Neutrophil (primary cell): ENCODE data around the gene TASP1.

Experiments used
- H3K27ac ChIP-seq: fragments of 200-600 bp; sonication (generic); 2 replicates; pipeline ENCODE4 v1.5.1; 2016; ENCODE audit warnings: mild to moderate bottlenecking, moderate library complexity
- H3K27me3 ChIP-seq: fragments of 200-600 bp; sonication (generic); 2 replicates; pipeline ENCODE4 v1.6.0; 2016; ENCODE audit warnings: mild to moderate bottlenecking
- H3K36me3 ChIP-seq: fragments of 200-600 bp; sonication (generic); 2 replicates; pipeline ENCODE4 v1.5.1; 2017
- H3K4me1 ChIP-seq, 2 experiments: fragments of 200-600 bp in 1 of 2; sonication (generic) in 1 of 2; 1 replicate in 1 of 2; 2 replicates in 1 of 2; pipeline versions ENCODE4 v1.5.1 to v1.6.1; 2013 to 2016; ENCODE audit warnings: low read depth in 1 of 2, low read length in 1 of 2, mild to moderate bottlenecking in 1 of 2, moderate library complexity in 1 of 2; ENCODE audit not compliant: control insufficient read depth in 1 of 2, insufficient read depth in 1 of 2
- H3K4me3 ChIP-seq, 2 experiments: fragments of 200-600 bp in 1 of 2; sonication (generic) in 1 of 2; 1 replicate in 1 of 2; 2 replicates in 1 of 2; pipeline ENCODE4 v1.5.1; 2013 to 2016; ENCODE audit warnings: low read depth in 1 of 2, low read length in 1 of 2, mild to moderate bottlenecking in 1 of 2, moderate library complexity in 1 of 2
- H3K9me3 ChIP-seq: fragments of 200-600 bp; sonication (generic); 2 replicates; pipeline ENCODE4 v1.5.1; 2016
- TF ChIP-seq, protein P1 (sequence below): fragments of 200-600 bp; sonication (generic); IDR thresholded peaks from 2 replicates; pipeline ENCODE4 v1.5.1; 2016; ENCODE audit warnings: antibody characterized with exemption

TASP1 gene

DNA sequence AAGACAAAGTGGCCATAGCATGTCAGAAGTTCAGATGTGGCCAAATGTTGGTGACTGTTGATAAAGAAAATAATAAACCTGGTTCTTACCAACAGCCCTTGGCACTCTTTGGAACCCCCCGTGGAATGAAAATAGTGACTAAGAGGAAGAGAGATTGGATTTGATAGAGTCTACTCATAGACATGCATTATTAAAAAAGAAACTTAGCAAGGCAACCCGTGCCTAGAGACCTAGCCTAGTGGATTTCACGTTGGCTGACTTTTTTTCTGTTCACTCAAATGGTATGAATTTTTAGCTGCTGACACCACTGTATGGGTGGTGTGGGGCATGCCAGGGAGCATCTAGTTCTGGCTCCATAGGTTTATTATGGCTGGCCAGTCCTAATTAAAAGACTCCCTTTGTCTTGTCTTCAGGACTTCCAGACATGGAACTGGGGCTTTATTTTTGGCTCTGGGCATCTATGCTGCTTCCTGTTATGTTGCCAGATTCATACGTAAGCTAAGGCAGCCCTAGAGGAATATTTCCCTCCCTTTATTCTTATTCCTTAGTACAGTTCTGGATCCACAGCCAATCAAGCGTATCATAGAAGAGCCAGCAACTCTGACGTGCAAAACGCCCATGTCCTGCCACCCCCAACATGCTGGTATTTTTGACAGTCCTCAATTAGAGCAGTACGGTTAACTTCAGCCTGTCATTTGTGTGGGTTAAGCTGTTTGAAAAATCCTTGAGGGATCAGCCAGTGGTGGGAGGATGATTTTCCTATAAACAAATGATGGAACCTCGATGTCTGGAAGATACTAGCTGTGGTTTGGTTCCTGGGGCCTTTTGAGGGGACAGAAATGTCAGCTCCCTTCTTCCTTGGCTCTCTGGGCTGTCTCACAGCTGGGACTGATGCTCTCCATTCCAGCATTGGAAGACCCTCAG, 290.2 kb downstream of the TASP1 start:
- TF ChIP-seq, protein P1, sequence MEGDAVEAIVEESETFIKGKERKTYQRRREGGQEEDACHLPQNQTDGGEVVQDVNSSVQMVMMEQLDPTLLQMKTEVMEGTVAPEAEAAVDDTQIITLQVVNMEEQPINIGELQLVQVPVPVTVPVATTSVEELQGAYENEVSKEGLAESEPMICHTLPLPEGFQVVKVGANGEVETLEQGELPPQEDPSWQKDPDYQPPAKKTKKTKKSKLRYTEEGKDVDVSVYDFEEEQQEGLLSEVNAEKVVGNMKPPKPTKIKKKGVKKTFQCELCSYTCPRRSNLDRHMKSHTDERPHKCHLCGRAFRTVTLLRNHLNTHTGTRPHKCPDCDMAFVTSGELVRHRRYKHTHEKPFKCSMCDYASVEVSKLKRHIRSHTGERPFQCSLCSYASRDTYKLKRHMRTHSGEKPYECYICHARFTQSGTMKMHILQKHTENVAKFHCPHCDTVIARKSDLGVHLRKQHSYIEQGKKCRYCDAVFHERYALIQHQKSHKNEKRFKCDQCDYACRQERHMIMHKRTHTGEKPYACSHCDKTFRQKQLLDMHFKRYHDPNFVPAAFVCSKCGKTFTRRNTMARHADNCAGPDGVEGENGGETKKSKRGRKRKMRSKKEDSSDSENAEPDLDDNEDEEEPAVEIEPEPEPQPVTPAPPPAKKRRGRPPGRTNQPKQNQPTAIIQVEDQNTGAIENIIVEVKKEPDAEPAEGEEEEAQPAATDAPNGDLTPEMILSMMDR: no peak
- no peak overlapping the region for H3K27ac ChIP-seq
- no peaks in the 10 kb centered on the region for H3K9me3 ChIP-seq
- H3K4me1 ChIP-seq: no peaks in the 10 kb centered on the region
- no peaks in the 10 kb centered on the region for H3K27me3 ChIP-seq
- no peak overlapping the region for H3K4me3 ChIP-seq
- no peaks in the 10 kb centered on the region for H3K36me3 ChIP-seq

- no peaks in the 10 kb centered on the region for H3K36me3 ChIP-seq
- no peak overlapping the region for H3K4me3 ChIP-seq
- H3K27me3 ChIP-seq: no peaks in the 10 kb centered on the region
- H3K9me3 ChIP-seq: no peaks in the 10 kb centered on the region
- H3K27ac ChIP-seq: no peak overlapping the region
- no peaks in the 10 kb centered on the region for H3K4me1 ChIP-seq
- TF ChIP-seq, protein P1: no peak
Observed at GRCh38 chr20:13344671-13345070, 294.1 kb downstream of the TASP1 start.

DNA sequence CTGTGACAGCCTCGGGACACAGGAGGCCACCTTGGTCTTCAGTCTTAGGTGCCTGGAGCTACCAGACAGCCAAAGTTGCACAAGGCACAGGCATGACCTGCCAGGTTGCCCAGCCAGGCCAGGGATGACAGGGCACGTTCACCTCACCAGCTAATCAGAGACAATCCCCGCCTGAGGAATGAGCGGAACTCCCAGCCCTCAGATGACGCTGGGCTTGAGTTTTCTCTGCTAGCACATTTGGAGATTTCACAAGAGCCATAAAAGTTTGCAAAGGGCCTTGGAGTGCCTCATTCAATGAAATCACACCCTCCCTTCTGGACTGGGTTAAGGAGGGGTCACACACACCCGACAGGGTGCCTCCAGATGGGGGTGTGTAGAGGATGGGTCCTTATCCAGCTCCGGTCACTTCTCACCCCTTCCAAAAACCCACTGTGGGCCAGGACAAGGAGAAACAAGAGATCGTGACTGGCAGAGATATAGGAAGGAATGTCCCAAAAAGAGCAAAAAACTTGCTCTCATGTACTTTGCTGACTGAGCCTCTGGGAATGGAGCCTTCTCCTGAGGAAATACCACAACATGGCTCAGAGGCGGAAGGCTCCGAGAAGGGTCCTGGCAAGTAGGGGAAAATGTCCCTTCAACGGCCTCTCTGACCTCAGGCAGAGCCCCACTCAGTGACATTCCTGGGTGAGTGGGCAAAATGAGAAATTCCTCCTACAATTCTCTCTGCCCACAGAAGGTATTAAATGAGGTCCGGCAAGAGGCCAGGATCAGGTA, 296.1 kb downstream of the TASP1 start:
- Histone ChIP-seq H3K9me3 (no peaks in the 10 kb centered on the region), H3K4me3 (no peak overlapping the region), H3K27me3 (no peaks in the 10 kb centered on the region), H3K36me3 (no peaks in the 10 kb centered on the region), H3K4me1 (no peaks in the 10 kb centered on the region), H3K27ac (no peak overlapping the region)
- TF ChIP-seq, protein P1: no peak

DNA sequence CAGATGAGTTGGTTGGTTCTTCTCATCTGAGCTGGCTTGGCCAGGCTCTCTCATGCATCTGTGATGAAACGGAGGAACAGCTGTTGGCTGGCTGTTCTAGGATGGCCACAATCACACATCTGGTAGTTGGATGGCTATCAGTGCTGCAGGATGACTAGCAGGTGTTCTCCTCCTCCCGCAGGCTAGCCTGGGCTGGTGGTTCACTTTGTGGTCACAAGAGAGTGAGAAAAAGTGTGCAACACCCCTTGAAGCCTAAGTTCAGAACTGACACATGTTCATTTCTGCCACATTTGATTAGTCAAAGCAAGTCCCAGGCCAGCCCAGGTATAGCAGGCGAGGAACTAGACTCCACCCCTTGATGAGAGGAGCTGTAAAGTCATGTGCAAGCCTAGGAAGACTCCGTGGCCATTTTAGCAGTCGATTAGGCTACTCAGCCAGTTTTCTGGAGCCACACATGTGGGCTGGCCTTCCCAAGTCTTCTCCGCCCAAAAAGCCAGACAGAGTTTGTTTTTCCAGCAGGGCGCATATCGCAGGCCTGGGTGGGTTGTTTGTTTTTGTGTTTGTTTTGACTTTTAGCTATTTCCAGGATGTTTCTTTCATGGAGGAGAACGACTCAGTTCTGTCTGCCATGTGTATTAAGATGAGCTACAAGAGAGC, 296.9 kb downstream of the TASP1 start:
- TF ChIP-seq, protein P1: no peak
- Histone ChIP-seq H3K9me3 (no peaks in the 10 kb centered on the region), H3K27ac (no peak overlapping the region), H3K36me3 (no peaks in the 10 kb centered on the region), H3K4me3 (no peak overlapping the region), H3K4me1 (no peaks in the 10 kb centered on the region), H3K27me3 (no peaks in the 10 kb centered on the region)

DNA sequence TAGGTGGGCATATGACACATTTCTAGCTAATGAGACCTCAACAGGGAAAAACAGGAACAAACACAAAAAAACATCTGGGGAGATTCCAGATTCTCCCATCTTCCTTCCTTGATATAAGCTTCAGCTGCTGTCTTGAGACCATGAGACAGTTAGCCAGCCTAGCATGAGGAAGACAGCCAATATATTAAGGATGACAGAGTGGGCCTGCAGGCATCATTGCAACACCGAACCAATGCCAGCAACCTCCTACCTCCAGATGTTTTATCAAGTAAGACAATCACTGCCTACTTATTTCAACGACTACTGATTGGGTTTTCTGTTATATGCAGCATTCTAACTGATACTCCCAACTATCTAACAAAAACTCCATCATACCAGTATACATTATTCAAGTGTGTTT, 298.6 kb downstream of the TASP1 start:
- H3K4me1 ChIP-seq: no peaks in the 10 kb centered on the region
- no peaks in the 10 kb centered on the region for H3K36me3 ChIP-seq
- no peak overlapping the region for H3K4me3 ChIP-seq
- H3K27me3 ChIP-seq: no peaks in the 10 kb centered on the region
- H3K9me3 ChIP-seq: no peaks in the 10 kb centered on the region
- TF ChIP-seq, protein P1: no peak
- no peak overlapping the region for H3K27ac ChIP-seq
